Central memory CD4-positive, alpha-beta T cell (primary cell): ENCODE results near the gene NNAT.
"Not testable (repeated sequence)": the region's sequence is repeated elsewhere in the genome, so short reads cannot be mapped to it uniquely, and the experiment has no call there.

Source experiments
- DNase-seq: peaks from one replicate; pipeline ENCODE4 v3.0.0; 2022
- total RNA-seq, 3 experiments: gene quantifications; one replicate each; lab custom pipeline; 2026; lab: John Stamatoyannopoulos, UW

NNAT gene, protein sequence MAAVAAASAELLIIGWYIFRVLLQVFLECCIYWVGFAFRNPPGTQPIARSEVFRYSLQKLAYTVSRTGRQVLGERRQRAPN
- 0 reads per million in 3 experiments for total RNA-seq

GRCh38 chr20:37521061-37521771 lies at the start of gene NNAT:
Gene NNAT, plus strand, starts transcription at chr20:37521250. Its CDS starts 82 bp downstream, at chr20:37521332.
- DNase-seq, result no peak

DNA sequence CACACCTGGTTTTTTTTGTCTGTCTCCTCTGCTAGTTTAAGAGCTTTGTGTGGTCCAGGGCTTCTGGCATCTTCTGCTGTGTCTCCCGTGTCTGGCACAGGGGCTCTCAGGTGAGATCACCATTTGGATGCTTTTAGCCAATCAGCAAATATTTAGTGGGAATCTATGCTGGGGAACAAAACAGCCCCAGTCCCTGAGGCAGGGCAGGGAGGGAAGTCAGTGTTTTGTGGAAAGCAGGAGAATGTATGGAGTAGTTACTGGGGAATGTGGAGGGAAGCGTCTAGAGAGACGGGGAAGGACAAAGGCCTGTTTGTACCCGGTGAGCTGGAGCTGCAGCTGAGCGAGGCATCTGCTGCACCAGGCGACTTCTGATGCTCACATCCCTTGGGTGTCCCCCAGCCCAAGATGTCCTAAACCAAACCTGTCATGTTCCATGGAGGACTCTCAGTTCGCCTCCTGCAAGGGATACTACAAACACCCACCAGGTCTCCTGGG lies 49.3 kb upstream of the NNAT start:
- no peak for DNase-seq

DNA sequence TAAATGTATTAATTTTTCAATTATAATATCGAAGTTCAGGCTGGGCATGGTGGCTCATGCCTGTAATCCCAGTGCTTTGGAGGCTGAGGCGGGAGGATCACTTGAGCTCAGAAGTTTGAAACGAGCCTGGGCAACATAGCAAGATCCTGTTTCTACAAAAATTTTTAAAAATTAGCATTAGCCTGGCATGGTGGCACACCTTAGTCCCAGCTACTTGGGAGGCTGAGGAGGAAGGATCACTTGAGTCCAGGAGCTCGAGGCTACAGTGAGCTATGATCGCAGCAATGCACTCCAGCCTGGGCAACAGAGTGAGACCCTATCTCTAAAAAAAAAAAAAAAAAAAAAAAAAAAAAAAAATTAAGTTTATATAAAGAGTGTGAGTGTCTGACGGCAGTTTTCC lies 48.6 kb upstream of the NNAT start:
- not testable (repeated sequence) for DNase-seq

GRCh38 chr20:37473249-37474000 lies 47.6 kb upstream of the NNAT start:
- no peak for DNase-seq

DNA sequence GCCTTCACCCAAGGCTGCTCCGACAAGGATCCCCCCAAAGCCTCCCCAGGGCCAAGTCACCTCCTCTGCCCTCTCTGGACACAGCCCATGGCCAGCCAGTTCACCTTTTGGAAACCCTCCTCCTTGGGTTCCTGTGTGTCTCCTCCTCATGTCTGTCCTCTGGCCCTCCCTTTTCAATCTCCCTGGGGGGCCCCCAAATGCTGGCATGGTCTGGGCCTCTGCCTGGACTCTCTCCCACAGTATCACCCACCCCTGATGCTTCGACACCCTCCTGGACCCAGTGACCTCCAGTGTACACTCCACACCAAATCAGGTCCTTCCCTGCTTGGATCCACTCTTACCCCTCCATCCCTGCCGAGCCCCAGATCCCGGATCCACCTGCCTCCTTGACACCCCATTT lies 46.7 kb upstream of the NNAT start:
- DNase-seq, result no peak

DNA sequence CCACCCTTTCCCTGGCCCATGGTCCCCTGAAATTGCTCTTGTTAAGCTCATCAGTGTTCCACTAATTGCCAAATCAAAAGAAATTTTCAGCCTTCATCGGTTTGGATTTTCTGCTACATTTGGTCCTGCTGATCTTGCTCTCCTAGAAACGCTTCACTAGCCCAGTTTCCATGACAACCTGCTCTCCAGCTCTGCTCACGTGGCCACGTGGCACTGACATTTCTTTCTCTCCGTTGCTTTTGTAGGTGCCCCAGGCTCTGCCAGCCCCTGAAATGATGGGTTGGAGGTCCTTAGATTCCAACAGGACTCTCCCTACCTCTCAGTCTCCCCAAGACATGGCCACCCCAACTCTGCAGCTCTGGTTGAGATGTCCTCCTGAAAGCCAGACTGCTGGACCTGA lies 45.8 kb upstream of the NNAT start:
- no peak for DNase-seq

DNA sequence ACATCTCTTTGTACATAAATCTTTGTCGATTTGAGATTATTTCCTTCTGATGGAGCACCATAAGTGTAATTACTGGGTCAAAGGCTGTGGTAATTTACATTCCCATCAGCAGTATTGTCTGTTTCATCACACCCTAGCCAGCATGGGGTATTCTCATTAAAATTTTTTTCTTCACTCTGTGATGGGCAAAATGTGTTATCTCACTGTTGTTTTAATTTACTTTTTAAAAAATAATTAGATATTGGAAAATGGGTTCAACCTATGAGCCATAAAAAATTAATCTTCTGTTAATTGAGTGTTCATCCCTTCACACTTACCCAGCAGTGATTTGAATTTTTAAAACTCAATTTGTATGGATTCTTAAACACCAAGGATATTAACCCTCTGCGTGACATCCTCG lies 44.0 kb upstream of the NNAT start:
- no peak for DNase-seq

GRCh38 chr20:37479266-37479665 lies 41.8 kb upstream of the NNAT start:
- no peak for DNase-seq

GRCh38 chr20:37479925-37480691 lies 40.9 kb upstream of the NNAT start:
- DNase-seq, result no peak

DNA sequence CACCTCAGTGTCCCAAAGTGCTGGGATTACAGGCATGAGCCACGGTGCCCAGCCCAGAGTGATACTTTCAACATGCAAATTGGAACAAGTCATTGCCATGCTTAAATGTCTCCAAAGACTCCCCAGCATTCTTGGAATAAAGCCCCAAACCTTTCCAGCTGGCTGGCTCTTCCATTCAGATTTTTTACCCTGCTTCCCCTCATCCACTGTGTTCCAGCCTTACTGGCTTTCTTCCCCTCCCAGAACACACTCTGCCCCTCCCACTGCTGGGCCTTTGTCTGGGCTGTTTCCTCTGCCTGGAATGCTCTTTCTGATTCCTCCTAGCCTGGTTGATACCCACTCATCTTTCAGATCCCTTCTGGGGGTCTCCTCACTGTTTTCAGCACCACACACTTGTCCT lies 40.1 kb upstream of the NNAT start:
- no peak for DNase-seq

GRCh38 chr20:37481610-37482009 lies 39.4 kb upstream of the NNAT start:
- no peak for DNase-seq

- DNase-seq, result no peak
Observed at GRCh38 chr20:37484331-37484730, 36.7 kb upstream of the NNAT start.

DNA sequence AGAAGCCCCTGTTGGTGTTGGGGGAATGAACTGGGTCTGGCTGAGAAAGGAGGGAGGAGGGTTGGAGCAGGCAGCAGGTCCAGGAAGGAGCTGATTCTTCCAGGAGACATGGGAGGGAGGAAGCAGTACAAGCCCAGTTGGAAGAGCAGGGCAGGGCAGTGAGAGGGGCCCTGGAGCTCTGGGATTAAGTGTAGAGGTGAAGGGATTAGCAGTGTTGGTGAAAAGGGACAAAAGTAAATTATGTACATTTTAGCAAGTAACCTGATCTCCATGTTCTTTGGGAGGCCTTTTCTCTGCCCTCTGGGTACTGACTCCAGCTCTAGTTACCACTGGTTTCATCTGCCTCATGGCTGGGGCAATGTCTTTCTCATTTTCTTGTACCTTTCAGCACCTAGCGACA lies 34.8 kb upstream of the NNAT start:
- DNase-seq, result not testable (repeated sequence)

- no peak for DNase-seq
Observed at GRCh38 chr20:37490663-37491350, 30.2 kb upstream of the NNAT start.

DNA sequence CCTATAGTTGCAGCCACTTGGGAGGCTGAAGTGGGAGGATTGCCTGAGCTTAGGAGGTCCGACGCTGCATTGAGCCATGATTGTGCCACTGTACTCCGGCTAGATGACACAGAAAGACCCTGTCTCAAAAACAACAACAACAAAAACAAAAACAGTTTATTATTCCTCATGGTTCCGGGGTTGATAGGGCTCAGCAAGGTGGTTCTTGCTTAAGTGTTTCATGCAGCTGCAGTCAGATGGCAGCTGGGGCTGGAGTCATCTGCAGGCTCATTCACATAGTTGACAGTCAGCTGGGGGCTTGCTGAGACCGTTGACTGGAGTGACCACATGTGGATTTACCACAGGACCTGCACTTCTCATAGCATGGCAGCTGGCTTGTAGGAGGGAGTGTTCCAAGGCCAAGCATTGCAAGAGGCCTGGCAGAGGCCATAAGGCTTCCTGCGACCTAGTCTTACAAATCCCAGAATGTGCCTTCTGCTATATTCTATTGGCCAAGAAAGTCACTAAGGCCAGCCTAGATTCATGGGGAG lies 28.9 kb upstream of the NNAT start:
- DNase-seq, result no peak

GRCh38 chr20:37492945-37493344 lies 28.1 kb upstream of the NNAT start:
- DNase-seq, result no peak

DNA sequence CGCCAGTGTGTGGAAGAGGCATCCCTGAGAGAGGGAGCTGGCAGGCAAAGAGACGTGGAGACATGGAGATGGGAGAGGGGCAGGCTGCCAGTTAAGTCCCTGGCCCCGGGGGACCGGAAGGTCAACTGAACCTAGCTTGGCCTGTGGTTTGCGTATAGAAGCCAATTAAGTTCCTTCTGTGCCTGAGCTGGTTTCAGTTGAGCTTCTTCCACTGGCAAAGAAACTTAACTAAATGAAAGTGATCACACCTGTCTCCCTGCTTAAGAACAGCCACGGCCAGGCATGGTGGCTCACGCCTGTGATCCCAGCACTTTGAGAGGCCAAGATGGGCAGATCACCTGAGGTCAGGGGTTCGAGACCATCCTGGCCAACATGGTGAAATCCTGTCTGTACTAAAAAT lies 26.7 kb upstream of the NNAT start:
- DNase-seq, result no peak

DNA sequence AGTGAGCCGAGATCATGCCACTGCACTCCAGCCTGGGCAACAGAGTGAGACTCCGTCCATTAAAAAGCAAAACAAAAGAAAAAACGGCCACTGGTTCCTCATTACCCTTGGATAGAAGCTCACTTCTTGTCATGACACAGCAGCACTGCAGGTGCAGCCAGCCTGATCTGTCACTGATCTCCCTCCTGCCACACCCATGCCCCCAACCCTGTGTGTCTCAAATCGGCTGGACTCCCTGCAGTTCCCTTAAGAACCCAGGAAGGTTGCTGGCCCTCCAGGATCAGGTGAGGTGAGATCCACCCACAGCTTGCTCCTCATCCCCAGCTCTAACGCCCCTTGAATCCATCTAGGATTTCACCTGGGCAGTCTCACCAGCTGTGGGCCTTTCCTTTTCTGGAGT lies 26.3 kb upstream of the NNAT start:
- no peak for DNase-seq

- no peak for DNase-seq
Observed at GRCh38 chr20:37498066-37498665, 22.9 kb upstream of the NNAT start.

DNA sequence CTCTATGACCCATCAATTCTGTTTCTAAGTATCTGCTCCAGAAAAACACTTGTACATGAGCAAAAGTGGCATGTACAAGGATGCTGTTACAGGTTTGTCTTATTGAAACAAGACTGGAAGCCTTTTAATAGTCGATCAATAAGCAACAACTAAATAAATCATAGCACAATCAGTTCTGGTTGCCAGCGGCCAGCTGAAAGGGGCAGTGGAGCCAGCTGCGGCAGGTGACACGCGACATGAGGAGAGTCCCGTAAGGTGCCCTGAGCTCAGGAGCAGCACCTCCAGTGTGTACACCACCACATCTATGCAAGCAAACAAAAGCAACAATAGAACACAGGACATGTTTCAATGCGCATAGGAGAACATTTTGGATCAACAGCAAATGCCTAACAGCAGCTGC lies 20.7 kb upstream of the NNAT start:
- DNase-seq, result no peak

DNA sequence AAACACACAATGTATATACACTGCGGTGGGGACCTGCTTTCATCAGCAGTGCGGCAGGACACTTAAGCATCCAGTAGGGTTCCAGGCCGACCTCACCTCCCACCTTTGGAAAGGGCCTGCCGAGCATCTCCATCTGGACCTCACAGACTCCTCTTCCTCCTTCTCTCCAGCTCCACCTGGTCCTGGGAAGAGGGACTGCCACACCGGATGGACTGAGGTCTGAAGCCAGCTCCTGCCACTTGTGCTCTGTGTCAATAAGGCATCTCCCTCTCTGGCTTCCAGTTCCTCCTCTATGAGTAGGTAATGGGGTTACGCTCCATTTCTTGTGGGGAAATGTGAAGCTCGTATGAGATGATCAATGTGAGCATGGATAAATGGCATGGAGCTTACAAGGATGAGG lies 19.1 kb upstream of the NNAT start:
- DNase-seq, result no peak

- no peak for DNase-seq
Observed at GRCh38 chr20:37502654-37503053, 18.4 kb upstream of the NNAT start.
